ENCODE results near the gene CYP2B6. TPM values are rescaled to one million over a fixed set of nuclear protein-coding genes. Genes with fewer than 3 reads are reported as not detected.
"Not testable (repeated sequence)": the region's sequence is repeated elsewhere in the genome, so short reads cannot be mapped to it uniquely, and the experiment has no call there.

Gene CYP2B6
- total RNA-seq, 1 donor from 2014 or later, result 0.46 TPM

DNA sequence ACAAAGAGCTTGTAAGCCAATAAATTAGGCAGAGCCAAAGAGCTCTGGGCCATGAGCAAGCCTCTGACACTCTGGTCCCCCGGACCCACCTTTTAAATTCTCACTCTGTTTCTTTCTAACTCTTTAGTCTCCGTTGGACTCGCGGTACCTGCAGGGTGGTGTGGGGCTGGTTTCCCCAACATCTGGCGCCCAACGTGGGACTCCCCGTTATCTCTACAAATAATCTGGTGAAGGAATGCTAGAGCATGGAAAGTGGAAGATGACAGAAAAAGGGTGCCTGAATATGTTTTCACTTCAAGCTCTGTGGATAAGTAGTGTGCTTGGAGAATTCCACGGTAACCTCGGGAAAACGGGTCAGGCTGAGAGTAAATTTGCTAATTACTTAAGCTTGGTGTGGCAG, 36.5 kb upstream of the CYP2B6 start:
- no peak for DNase-seq (ENCODE audit: low read depth)
- TF ChIP-seq, protein P1, sequence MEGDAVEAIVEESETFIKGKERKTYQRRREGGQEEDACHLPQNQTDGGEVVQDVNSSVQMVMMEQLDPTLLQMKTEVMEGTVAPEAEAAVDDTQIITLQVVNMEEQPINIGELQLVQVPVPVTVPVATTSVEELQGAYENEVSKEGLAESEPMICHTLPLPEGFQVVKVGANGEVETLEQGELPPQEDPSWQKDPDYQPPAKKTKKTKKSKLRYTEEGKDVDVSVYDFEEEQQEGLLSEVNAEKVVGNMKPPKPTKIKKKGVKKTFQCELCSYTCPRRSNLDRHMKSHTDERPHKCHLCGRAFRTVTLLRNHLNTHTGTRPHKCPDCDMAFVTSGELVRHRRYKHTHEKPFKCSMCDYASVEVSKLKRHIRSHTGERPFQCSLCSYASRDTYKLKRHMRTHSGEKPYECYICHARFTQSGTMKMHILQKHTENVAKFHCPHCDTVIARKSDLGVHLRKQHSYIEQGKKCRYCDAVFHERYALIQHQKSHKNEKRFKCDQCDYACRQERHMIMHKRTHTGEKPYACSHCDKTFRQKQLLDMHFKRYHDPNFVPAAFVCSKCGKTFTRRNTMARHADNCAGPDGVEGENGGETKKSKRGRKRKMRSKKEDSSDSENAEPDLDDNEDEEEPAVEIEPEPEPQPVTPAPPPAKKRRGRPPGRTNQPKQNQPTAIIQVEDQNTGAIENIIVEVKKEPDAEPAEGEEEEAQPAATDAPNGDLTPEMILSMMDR (conservative IDR thresholded peaks at IDR 0.05; ENCODE audit: low read depth, low read length), result no peak
- H3K4me3 ChIP-seq (ENCODE audit: low read depth, low read length), result no peak overlapping the region

DNA sequence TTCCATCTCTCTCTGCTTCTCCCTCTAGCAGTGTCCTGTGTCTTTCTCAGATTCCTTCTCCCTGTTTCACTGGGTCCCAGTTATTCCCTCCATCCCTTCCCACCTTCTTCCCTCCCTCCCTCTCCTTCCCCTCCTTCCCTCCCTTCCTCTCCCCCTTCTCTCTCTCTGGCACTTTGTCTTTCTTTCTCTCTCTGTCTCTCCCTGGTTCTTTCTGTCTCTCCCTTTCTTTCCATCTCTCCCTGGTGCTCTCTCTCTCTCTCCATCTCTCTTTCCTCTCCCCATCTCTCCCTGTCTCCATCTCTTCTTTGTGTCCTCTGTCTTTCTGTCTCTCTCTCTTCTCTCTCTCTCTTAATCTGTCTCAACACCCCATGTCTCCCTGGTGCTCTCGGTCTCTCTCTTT, 31.7 kb upstream of the CYP2B6 start:
- TF ChIP-seq, protein P1 (conservative IDR thresholded peaks at IDR 0.05; ENCODE audit: low read depth, low read length), result no peak
- no peak for DNase-seq (ENCODE audit: low read depth)
- no peak overlapping the region for H3K4me3 ChIP-seq (ENCODE audit: low read depth, low read length)

DNA sequence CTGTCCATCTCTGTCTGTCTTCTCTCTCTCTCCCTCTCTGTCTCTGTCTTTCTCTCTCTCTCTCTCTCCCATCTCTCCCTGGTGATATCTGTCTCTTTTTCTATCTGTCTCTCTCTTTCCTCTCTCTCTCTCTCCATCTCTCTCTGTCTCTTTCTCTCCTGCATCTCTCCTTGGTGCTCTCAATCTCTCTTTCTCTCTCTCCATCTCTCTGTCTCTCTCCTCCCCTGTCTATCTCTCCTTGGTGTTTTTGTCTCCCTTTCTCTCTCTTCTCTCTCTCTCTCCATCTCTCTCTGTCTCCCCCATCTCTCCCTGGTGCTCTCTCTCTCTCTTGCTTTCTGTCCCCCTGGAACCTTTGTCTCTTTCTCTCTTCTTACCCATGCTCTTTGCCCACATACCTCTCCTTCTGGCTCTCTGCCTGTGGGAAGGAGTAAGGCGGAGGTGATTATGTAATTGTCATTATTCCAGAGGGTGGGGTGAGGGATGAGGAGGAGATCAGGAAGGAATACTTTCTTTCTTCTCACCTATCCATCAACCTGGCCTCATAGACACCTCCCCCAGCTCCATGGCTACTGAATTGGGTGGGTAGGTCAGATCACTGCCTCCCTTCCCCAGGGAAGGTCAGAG, 30.9 kb upstream of the CYP2B6 start:
- DNase-seq (ENCODE audit: low read depth), result no peak
- TF ChIP-seq, protein P1 (conservative IDR thresholded peaks at IDR 0.05; ENCODE audit: low read depth, low read length), result no peak
- no peak overlapping the region for H3K4me3 ChIP-seq (ENCODE audit: low read depth, low read length)

DNA sequence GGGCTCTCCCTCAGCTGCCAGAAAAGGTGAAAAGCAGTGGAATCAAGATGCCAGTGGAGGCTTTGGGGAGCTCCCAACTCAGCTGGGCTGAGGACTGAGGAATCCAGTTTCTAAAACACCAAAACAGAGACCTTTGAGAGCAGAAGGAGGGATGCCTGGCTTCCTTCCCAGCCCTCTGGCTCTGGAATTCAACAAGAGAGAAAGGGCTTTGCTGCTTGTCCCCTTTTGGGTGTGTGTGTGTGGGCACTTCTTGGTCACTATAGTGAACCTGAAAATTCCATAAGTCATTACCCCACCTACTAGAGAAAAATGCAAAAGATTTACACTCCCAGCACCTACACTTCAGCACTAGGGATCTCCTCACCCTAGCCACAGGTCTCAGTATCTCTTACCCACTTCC, 30.3 kb upstream of the CYP2B6 start:
- DNase-seq (ENCODE audit: low read depth), result no peak
- H3K4me3 ChIP-seq (ENCODE audit: low read depth, low read length), result no peak overlapping the region
- TF ChIP-seq, protein P1 (conservative IDR thresholded peaks at IDR 0.05; ENCODE audit: low read depth, low read length), result no peak

DNA sequence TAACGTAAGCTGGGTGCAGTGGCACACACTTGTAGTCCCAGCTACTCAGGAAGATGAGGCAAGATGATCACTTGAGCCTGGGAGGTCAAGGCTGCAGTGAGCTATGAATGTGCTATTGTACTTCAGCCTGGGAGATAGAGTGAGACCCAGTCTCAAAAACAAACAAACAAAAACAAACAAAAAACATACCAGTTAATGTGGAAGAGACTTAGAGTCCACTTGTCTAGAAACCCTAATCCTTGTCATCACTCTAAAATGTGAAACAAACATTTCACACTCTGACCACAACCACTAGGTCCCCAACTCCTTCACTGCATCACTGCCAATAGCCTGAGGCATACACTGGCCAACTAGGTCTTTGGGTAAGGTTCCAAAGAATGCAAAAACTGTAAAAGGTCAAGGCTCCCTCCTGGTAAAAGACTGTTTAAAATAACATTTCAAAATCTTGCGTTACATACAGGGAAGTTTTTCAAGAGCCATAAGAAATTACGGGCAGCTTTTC, 28.6 kb upstream of the CYP2B6 start:
- peak; percentile 1 for DNase-seq (ENCODE audit: low read depth)
- TF ChIP-seq, protein P1 (conservative IDR thresholded peaks at IDR 0.05; ENCODE audit: low read depth, low read length), result no peak
- no peak overlapping the region for H3K4me3 ChIP-seq (ENCODE audit: low read depth, low read length)

DNA sequence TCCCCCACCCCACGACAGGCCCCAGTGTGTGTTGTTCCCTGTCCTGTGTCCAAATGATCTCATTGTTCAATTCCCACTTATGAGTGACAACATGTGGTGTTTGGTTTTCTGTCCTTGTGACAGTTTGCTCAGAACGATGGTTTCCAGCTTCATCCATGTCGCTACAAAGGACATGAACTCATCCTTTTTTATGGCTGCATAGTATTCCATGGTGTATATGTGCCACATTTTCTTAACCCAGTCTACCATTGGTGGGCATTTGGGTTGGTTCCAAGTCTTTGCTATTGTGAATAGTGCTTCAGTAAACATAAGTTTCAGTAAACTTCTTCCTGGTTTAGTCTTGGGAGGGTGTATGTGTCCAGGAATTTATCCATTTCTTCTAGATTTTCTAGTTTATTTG, 26.7 kb upstream of the CYP2B6 start:
- H3K4me3 ChIP-seq (ENCODE audit: low read depth, low read length); DNase-seq (ENCODE audit: low read depth): not testable (repeated sequence)

DNA sequence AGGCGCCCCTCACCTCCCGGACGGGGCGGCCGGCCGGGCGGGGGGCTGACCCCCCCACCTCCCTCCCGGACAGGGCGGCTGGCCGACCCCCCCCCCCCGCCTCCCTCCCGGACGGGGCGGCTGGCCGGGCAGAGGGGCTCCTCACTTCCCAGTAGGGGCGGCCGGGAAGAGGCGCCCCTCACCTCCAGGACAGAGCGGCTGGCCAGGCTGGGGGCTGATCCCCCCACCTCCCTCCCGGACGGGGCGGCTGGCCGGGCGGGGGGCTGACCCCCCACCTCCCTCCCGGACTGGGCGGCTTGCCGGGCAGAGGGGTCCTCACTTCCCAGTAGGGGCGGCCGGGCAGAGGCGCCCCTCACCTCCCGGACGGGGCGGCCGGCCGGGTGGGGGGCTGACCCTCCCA, 25.7 kb upstream of the CYP2B6 start:
- not testable (repeated sequence) for DNase-seq (ENCODE audit: low read depth); H3K4me3 ChIP-seq (ENCODE audit: low read depth, low read length)

DNA sequence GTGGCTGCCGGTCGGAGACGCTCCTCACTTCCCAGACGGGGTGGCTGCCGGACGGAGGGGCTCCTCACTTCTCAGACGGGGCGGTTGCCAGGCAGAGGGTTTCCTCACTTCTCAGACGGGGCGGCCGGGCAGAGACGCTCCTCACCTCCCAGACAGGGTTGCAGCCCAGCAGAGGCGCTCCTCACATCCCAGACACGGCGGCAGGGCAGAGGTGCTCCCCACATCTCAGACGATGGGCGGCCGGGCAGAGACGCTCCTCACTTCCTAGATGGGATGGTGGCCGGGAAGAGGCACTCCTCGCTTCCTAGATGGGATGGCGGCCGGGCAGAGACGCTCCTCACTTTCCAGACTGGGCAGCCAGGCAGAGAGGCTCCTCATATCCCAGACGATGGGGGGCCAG, 24.5 kb upstream of the CYP2B6 start:
- H3K4me3 ChIP-seq (ENCODE audit: low read depth, low read length); DNase-seq (ENCODE audit: low read depth): not testable (repeated sequence)

DNA sequence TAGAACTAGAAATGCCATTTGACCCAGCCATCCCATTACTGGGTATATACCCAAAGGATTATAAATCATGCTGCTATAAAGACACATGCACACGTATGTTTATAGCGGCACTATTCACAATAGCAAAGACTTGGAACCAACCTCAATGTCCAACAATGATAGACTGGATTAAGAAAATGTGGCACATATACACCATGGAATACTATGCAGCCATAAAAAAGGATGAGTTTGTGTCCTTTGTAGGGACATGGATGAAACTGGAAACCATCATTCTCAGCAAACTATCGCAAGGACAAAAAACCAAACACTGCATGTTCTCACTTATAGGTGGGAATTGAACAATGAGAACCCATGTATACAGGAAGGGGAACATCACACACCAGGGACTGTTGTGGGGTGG, 23.0 kb upstream of the CYP2B6 start:
- DNase-seq (ENCODE audit: low read depth); H3K4me3 ChIP-seq (ENCODE audit: low read depth, low read length): not testable (repeated sequence)

DNA sequence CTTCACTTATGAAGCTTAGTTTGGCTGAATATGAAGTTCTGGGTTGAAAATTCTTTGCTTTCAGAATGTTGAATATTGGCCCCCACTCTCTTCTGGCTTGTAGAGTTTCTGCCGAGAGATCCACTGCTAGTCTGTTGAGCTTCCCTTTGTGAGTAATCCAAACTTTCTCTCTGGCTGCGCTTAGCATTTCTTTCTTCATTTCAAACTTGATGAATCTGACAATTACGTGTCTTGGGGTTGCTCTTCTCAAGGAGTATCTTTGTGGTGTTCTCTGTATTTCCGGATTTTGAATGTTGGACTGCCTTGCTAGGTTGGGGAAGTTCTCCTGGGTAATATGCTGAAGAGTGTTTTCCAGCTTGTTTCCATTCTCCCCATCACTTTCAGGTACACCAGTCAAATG, 21.4 kb upstream of the CYP2B6 start:
- not testable (repeated sequence) for H3K4me3 ChIP-seq (ENCODE audit: low read depth, low read length); DNase-seq (ENCODE audit: low read depth)

DNA sequence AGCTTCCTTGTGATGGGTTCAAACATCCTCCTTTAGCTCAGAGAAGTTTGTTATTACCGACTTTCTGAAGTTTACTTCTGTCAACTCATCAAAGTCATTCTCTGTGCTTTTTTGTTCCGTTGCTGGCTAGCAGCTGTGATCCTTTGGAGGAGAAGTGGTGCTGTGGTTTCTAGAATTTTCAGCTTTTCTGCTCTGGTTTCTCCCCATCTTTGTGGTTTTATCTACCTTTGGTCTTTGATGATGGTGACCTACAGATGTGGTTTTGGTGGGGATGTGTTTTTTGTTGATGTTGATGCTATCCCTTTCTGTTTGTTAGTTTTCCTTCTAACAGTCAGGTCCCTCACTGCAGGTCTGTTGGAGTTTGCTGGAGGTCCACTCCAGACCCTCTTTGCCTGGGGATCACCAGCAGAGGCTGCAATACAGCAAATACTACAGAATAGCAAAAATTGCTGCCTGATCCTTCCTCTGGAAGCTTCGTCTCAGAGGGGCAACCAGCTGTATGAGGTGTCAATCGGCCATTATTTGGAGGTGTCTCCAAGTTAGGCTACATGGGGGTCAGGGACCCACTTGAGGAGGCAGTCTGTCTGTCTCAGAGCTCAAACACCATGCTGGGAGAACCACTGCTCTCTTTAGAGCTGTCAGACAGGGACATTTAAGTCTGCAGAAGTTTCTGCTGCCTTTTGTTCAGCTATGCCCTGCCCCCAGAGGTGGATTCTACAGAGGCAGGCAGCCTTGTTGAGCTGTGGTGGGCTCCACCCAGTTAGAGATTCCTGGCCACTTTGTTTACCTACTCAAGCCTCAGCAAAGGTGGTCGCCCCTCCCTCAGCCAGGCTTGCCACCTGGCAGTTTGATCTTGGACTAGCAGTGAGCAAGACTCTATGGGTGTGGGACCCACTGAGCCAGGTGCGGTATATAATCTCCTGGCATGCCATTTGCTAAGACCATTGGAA, 20.4 kb upstream of the CYP2B6 start:
- not testable (repeated sequence) for DNase-seq (ENCODE audit: low read depth); H3K4me3 ChIP-seq (ENCODE audit: low read depth, low read length)

Data from epithelial cell of proximal tubule (primary cell).